Embryonic facial prominence (tissue), 1 donor: Measurements from ENCODE around the gene NRL.

Source experiments
- DNase-seq: peaks from one replicate; pipeline ENCODE4 v3.0.0-alpha.2; 2016; ENCODE audit errors: extremely low spot score

The NRL gene

DNA sequence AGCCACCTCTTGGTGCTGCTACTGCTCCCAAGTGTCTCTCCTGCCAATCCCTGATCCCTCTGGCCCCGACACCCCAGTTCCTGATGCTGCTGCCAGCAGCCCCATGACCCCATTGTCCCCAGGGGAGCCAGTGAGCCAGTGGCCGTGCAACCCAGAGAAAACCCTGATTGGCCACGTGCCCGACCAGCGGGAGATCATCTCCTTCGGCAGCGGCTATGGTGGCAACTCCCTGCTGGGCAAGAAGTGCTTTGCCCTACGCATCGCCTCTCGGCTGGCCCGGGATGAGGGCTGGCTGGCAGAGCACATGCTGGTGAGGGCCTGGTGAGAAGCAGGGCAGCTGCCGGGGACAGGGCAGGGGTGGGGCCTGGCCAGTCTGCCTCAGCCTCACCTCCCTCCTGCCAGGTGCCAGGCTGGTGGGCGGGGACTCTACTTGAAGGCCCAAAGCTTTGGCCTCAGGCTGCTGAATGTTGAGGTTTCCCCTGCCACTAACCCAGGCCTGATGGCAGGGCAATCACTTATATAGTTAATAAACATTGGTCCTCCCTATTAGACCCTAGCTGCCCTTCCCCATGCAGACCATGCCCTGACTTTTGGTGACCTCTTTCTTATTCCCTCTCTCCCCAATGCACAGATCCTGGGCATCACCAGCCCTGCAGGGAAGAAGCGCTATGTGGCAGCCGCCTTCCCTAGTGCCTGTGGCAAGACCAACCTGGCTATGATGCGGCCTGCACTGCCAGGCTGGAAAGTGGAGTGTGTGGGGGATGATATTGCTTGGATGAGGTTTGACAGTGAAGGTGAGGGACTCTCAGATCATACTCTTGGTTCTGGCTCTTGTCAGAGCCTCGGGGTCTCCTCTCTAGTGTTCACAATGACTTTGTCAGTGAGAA is 15.6 kb downstream of the NRL start:
- DNase-seq = no peak

DNA sequence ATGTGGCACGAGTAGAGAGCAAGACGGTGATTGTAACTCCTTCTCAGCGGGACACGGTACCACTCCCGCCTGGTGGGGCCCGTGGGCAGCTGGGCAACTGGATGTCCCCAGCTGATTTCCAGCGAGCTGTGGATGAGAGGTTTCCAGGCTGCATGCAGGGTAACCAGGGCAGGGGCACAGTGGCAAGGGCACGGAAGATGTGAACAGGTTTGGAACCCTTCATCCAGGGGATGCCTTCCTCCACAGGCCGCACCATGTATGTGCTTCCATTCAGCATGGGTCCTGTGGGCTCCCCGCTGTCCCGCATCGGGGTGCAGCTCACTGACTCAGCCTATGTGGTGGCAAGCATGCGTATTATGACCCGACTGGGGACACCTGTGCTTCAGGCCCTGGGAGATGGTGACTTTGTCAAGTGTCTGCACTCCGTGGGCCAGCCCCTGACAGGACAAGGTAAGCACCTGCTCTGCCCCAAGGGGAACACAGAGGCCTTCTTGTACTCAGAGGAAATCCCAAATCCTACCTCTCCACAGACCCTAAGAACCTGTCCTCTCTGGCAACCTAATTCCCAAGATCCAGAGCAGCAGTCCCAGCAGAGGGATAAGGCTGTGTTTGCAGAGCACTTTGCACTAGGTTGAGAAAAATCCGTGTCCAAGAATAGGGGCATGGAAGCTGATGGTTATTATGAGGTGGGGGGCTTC is 16.4 kb downstream of the NRL start:
- DNase-seq = no peak

DNA sequence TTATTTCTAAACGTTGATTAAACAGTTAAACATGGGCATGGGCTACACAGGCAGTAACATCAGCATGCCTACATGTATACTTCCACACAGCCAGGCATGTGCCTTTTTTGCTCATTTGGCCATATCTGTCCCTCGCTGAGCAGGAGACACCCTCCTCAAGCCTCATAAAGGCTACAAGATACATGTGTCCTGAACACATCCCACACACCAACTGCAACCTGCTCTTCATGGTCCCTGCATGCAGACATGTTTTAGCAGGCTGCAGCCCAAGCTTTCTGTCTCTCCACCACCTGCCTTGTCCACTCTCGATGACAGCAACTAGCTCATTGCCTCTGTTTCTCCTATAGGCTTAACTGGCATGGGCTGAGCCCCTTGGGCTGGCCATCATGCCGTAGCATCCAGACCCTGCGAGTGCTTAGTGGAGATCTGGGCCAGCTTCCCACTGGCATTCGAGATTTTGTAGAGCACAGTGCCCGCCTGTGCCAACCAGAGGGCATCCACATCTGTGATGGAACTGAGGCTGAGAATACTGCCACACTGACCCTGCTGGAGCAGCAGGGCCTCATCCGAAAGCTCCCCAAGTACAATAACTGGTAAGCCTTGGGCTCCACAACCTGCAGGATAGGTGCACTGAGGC is 18.1 kb downstream of the NRL start:
- no peak for DNase-seq

DNA sequence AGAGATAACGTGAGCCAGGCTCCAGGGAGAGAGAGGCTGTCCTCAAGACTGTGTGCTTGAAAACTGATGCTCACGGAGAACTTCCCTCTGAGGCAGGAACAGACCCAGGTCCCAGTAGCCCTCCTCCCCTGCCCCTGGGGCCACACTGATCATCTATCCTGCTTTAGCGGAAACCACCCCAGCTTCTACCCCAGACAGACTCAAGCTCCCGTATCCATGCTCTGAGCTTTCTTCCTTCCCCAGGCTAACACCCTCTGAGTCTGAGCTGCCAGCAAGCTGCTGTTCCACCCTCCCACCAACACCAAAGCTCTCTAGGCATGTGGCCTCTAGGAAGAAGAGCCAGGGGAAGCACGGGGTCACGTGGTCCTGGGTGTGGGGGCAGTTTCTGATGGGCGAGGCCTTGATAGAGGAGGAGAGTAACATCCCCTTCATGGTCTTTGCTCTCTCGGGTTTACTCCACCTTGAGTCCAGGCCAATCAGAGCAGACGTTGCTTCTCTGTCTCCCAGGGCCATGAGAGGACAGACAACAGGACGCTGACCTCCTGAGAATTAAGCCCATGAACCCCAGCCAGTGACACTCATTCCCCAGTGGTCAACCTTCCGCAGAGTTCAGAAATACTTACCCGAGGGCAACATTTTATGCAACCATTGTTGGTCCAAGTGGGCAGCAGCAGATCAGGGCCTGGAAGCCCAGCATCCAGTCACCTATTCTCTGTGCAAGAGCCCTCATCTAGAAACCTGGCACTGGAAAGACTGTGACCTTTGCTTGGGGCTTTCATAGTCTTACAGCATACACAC is 19.3 kb downstream of the NRL start:
- DNase-seq = no peak

DNA sequence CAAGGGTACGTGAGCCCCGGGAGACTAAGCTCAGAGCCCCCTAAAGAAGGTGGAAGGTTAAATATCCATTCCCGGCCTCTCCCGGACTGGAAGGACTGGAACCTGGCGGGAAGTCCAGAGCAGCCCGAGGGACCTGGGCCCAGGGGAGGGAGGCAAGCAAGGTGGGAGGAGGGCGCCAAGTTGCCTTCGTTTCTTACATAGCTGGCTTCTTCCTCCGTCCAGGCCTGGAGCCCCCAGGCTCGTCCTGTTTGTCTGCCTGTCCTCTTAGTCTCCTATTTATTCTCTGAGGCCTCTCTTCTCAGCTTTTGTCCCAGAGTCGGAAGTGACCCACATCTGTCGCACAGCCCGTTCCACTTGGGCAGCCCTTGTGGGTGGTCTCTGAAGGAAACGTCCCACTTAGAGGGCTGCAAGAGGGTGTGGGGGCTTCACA is 19.9 kb downstream of the NRL start:
- DNase-seq = no peak

DNA sequence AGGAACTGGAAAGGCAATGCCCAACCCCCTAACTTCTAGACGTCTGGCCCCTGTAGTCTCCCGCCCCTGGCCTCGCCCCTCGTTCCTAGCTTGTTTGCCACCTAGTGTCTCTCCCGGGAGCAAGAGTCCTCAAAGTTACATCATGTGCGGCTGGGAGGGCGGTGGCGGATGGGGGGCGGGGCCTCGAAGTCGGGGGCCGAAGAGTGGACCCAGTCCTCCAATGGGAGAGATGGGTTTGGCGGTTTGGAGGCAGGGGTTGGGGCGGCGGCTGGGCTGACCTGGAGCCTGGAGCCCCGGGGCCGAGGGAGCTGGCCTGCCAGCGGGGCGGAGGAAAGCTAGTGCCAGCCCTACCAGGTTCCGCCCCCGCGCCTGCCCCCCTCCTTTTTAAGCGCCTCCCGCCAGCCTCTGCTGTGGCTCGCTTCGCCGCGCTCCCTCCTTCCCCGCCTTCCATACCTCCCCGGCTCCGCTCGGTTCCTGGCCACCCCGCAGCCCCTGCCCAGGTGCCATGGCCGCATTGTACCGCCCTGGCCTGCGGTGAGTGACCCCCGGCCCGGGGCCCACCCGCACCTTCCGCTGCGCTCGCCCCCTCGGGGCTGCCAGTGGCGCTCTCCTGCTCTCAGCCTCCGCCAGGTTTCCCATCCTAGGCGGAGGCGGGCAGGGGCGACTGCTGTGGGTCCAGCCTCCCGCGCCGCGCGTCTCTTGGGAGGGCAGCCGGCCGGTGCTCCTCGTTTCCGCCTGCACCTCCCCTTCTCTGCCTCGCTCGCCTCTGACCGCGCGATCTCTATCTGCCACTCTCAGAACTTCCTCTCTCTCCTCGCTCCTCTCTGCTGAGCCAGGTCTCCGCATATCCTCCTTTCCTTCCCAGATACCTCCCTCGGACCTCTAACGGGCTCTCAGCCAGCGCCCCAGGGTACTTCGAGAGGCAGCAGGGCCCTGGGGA is 20.6 kb downstream of the NRL start, which contains the start of gene PCK2:
TSS of gene PCK2 (plus strand) at position 411 of the 940 bp plus-strand sequence. CDS start at position 506, 95 bp downstream.
- peak; percentile 69 for DNase-seq

DNA sequence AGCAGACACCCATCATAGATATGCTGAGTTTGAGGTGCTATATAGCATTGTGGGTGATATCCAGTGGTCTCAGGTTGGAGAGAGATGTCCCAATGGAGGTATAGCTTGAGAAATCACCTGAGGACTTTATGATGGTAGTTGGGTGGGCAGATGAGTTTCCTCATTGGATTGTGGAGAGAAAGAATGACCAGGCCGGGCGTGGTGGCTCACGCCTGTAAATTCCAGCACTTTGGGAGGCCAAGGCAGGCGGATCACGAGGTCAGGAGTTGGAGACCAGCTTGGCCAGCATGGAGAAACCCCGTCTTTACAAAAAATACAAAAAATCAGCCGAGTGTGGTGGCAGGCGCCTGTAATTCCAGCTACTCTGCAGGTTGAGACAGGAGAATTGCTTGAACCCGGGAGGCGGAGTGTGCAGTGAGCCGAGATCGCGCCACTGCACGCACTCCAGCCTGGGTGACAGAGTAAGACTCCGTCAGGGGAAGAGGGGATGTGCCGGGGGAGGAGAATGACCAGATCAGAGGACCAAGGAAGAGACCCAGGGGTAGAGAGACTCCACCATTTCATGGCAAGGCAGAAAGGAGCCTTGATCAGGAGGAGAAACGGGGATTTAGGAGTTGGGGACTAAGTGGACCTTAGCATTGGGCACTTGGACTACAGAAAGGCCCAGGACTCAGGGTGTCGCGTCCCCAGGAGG is 21.4 kb downstream of the NRL start:
- no peak for DNase-seq

DNA sequence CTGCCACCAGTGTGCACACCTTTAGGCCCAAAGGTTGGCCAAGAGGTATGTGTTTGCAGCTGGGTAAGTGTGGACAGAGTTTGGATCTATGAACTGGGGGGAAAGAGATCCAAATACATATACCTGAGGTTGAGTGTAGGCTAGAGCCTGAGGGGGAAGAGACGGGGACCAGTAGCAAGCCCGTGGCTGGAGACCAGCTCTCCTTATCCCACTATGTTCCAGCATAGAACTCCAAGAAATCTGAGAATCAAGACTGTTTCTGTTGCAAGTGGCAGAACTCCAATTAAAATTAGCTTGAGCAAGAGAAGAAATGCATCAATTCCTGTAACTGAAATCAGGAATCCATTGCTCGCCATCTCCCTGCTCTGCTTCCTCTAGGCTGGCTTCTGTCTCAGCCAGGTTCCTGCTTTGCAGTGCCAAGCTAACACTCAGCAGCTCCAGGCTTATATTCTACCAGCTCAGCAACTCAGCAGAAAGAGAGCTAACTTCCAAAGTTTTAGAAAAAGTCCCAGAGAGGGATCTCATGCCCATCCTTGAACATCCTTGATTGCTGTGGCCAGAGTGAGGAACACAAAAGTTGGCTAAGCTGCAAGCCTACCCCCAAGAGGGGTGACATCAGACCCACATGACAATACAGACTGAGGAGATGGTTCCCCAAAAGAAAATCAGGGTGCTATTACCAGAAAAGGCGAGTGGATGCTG is 22.1 kb downstream of the NRL start:
- no peak for DNase-seq

DNA sequence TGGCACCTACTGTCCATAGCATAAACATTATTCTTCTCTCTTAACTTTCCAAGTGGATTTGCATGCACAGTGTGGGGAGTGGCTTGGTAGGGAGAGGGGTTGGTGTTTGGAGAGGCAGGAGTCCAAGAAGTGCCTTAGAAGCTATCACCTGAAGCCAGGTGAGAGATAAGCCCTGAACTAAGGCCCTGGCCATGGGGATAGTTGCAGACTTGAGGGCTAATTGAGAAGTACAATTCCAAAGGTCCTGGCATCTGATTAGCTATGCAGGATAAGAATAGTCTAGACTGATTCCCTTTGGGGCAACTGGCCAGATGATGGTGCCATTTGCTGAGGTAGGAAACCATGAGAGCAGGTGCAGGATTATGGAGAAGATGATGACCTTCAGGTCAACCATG is 22.6 kb downstream of the NRL start:
- DNase-seq = no peak

DNA sequence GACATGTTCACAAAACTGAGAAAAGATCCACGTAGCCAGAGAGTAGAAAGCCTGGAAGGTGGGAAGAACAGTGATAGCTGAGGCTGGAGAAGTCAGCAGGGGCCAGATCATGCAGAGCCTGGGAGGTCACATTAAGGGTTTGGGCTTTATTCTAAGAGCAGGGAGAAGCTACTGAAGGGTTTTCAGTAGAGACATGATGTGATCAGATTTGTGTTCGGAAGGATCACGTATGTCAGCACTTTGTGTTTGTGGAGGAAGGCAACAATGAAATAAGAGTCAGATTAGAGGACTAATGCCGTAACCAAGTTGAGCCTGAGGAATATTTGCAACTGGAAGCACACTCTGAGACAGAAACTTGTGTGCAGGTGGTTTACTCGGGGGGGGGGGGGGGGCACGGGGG is 24.9 kb downstream of the NRL start:
- no peak for DNase-seq

DNA sequence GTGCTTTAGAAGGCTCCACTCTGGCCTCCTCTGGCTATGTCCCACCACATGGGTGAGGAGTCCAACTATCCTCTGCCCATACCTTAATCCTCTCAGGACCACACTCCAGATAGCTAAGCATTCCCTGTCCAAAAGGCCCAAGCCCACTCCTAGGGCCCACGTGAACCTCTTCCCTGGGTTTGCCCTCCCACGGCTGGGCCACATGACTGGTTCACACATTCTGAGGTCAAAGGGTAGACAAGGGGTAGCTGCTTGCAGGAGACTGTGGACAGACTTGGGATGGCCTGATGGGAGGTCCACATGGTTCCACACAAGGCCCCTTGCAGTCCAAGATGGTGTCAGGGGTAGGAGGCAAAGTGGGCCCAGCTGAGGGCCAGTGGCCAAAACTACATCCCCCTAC is 26.7 kb downstream of the NRL start:
- DNase-seq = no peak

DNA sequence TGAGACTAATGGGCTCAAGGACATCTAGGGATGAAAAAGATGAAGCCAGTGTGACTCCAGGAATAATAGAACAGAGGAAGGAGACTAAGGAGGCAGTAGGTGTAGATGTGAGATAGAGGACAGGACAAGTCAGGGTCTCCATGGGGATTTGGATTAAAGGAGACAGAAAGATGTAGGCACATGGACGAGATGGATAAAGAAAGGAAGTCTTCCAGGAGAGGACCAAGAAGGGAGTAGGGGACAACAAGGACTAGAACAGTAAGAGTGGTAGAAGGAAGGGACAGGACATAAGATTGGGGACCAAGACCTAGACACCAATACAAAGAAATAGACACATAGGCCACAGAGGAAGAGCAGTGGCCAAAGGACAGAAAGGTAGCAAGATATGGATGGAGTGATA is 27.7 kb downstream of the NRL start:
- DNase-seq = no peak

DNA sequence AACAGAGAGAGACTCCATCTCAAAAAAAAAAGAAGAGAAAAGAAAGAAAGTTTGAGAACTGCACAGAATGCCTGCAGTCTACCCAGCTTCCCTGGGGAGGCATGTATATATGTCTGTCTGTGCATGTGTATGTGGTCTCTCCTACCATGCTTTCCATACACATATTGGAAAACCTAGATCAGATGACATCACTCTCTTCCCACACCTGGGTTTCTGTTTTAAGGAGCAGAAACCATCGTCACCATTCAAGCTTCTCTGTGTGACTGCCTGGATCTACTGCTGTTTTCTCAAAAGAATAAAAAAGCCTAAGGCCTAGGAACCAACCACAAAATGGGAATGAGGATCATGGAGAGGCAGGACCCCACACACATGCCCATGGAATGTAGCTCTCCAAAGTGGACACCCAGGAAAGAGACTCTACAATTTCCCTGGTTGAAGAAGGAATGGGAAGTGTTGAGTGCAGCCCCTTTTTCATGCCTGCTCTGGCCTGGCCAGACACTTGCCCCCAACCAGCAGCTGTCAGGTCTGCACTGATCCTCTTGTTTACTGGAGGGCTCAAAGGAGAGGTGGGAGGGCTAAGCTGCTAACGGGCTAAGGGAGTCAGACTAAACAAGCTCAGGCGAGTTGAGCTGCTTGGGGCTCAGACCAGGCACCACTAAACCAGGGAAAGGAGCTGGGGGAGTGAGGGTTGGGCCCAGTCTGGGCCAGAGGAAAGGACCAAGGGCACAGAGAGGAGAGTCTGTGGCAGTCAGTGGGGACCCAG is 28.4 kb downstream of the NRL start:
- DNase-seq = no peak

DNA sequence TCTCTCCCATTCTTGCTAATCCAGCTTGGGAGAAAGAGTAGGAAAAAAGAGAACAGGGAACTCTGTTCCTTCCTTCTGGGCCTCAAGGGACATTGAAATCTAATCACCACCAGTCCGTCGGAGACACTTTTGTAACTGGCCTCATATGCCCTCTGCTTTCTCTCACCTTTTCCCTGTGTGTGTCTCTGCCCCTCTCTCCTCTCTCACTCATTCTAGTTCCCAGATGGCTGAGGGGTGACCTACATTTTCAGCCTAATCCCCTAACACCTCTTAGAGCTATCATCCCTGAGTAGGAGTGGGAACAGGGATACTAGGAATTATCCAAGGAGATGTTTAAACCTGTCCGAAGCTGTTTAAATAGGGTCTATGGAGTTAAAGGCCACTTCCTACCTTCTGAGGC is 29.5 kb downstream of the NRL start:
- no peak for DNase-seq

DNA sequence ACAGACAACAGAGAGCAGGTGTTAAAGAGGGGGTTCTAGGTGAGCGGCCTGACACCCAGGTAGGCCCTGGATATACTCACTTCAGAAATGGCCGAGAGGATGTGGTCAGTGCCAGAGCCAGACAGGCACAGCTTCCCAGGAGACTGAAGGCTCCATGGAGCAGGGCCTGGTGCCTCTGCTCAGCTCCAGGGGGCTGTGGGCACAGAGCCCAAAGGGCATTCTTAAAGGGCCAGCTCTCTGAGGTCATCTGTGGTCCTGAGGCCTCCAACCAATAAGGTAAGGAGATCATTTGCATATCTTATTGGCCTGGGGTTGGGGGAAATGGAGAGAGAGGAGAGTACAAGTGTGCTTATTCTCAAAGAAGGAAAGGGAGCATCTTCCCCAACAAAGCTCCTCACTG is 30.3 kb downstream of the NRL start:
- no peak for DNase-seq

DNA sequence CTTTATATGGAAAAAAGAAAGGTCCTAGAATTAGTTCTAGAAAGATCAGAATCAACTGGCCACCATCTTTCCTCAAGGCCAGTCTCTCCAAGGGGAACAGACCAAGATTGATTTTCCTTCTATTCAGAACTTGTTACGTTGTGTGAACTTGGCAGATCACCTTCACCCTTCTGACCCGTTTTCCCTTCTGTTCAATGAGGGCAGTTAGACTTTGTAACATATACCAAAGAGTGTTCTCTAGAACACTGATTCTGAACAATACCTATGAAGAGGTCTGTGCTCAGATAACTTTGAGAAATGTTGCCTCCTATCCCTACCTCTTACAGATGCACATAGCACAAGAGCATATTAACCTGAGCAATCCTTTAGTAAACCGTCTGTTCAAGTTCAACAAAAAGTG is 31.3 kb downstream of the NRL start:
- no peak for DNase-seq

DNA sequence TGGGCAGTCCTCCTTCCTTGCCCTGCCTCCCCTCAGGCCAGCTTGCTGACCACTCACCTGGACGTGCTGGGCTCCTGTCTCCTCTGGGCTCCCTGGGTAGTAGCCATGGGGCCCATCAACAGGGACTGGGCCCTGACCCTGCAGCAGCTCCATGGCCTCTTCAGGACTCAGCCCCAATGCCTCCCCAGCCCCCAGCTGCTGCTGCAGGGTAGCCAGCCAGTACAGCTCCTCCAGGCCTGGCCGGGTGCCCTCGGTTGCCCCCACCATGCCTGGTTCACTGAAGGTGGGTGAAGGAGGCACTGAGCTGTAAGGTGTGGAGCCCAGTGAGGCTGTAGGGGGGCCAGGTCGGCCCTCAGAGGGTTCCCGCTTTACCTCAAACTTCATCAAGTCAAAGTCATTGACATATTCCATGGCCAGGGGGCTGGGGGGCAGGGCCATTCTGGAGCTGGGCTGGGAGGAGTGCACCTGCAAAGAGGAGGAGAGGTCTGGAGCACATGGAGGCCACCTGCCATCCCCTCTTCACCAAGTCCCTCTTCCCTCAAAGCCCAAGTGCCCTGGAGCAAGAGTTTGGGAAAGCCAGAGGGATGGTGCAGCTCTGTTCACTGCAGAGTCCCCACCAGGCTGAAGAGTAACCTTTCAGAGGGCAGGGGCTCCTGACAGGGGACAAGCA is 32.2 kb downstream of the NRL start:
- DNase-seq = no peak

DNA sequence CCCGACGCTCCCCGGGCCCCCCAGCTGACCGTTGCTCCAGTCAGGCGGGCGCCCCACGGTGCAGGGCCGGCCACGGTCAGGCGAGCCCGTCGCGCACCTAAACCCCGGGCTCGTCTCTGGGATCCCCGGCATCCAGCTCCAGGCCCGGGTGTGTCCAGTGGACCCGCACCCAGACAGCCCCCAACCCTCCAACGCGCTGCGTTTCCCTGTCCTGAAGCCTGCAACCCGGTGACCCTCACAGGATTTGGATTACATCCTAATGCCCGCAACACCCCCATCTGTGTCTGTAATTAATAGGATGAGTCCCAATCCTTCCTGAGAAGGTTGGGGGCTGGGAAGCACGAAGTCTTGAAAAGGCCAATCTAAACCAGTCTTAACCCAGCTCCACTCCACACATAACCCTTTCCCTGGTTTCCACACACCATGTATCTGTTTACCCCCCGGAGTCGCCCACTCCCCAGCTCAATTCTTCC is 33.0 kb downstream of the NRL start:
- DNase-seq = no peak
